IMR-90 (cell line): Measurements from ENCODE around the gene IL36A. TPM values are rescaled to one million over a fixed set of nuclear protein-coding genes. Genes with fewer than 3 reads are reported as not detected.
A peak's percentile ranks its signal among the peaks of the same experiment; 100 is the strongest.

Experiments
- ATAC-seq: fragments of 200-7000 bp; cut with Tn5 transposase; 2 replicates; pipeline ENCODE4 v1.9.1; 2020; ENCODE audit warnings: low read depth, mild to moderate bottlenecking, moderate library complexity
- BruUV-seq: library from RNA; stranded (reverse); fragments of 400-500 nt; replicated peaks from 2 replicates; lab custom pipeline; 2021; lab: Mats Ljungman, UMichigan
- CTCF ChIA-PET: fragments of 300-600 bp; formaldehyde crosslinking; extraction: SDS; loops from one replicate; lab custom pipeline; 2021; ENCODE audit warnings: antibody characterized with exemption; lab: Yijun Ruan, JAX
- POLR2A ChIA-PET: fragments of 300-600 bp; sonication (Branson Sonifier 250); formaldehyde crosslinking; loops from one replicate; lab custom pipeline; 2022; ENCODE audit warnings: antibody characterized with exemption; ENCODE audit not compliant: unreplicated experiment; lab: Charles Lee
- DNase-seq: peaks from one replicate; pipeline ENCODE4 v3.0.0; 2013
- H2AFZ ChIP-seq: replicated peaks from 2 replicates; pipeline ENCODE3; 2013; ENCODE audit warnings: low read length, mild to moderate bottlenecking; ENCODE audit not compliant: poor library complexity
- H2AK5ac ChIP-seq: 2 replicates; pipeline ENCODE4 v1.6.1; 2013; ENCODE audit warnings: low read depth, low read length, inconsistent platforms
- H2AK9ac ChIP-seq: replicated peaks from 2 replicates; pipeline ENCODE3; 2013; ENCODE audit warnings: mild to moderate bottlenecking, low read depth, low read length, moderate library complexity; ENCODE audit not compliant: poor library complexity
- H2BK120ac ChIP-seq: 2 replicates; pipeline ENCODE4 v1.6.1; 2013; ENCODE audit warnings: low read depth, low read length, inconsistent platforms
- H2BK15ac ChIP-seq: 3 replicates; pipeline ENCODE4 v1.6.1; 2013; ENCODE audit warnings: low read depth, low read length, inconsistent platforms
- H2BK20ac ChIP-seq: 2 replicates; pipeline ENCODE4 v1.6.1; 2013; ENCODE audit warnings: low read depth, mild to moderate bottlenecking, inconsistent platforms, low read length, moderate library complexity
- H2BK5ac ChIP-seq: 2 replicates; pipeline ENCODE4 v1.6.1; 2013; ENCODE audit warnings: mild to moderate bottlenecking, low read depth, low read length, inconsistent platforms; ENCODE audit not compliant: poor library complexity, severe bottlenecking
- H3K14ac ChIP-seq: replicated peaks from 2 replicates; pipeline ENCODE4 v1.6.1; 2013; ENCODE audit warnings: low read depth, low read length, inconsistent platforms
- H3K18ac ChIP-seq: 2 replicates; pipeline ENCODE4 v1.6.1; 2013; ENCODE audit warnings: low read depth, low read length, control low read depth
- H3K23ac ChIP-seq: 2 replicates; pipeline ENCODE4 v1.6.1; 2013; ENCODE audit warnings: low read depth, low read length, inconsistent platforms
- H3K27ac ChIP-seq: 2 replicates; pipeline ENCODE4 v1.5.1; 2013; ENCODE audit warnings: mild to moderate bottlenecking, control low read depth, low read length; ENCODE audit not compliant: insufficient read depth
- H3K27me3 ChIP-seq: 2 replicates; pipeline ENCODE4 v1.6.1; 2013; ENCODE audit warnings: low read length; ENCODE audit not compliant: control insufficient read depth, insufficient read depth
- H3K36me3 ChIP-seq: 2 replicates; pipeline ENCODE4 v1.6.1; 2013; ENCODE audit warnings: low read length, mixed read lengths; ENCODE audit not compliant: control insufficient read depth, insufficient read depth
- H3K4ac ChIP-seq: 2 replicates; pipeline ENCODE4 v1.6.1; 2013; ENCODE audit warnings: low read depth, low read length, inconsistent platforms
- H3K4me1 ChIP-seq: 2 replicates; pipeline ENCODE4 v1.6.1; 2013; ENCODE audit warnings: low read length, mixed read lengths; ENCODE audit not compliant: control insufficient read depth, insufficient read depth
- H3K4me2 ChIP-seq: 2 replicates; pipeline ENCODE4 v1.6.1; 2013; ENCODE audit warnings: low read depth, mild to moderate bottlenecking, control low read depth, low read length, moderate library complexity
- H3K4me3 ChIP-seq: 2 replicates; pipeline ENCODE4 v1.5.1; 2013; ENCODE audit warnings: low read depth, mild to moderate bottlenecking, control low read depth, low read length, moderate library complexity; ENCODE audit not compliant: insufficient read depth
- H3K56ac ChIP-seq: 2 replicates; pipeline ENCODE4 v1.6.1; 2013; ENCODE audit warnings: low read length, inconsistent platforms; ENCODE audit not compliant: insufficient read depth; ENCODE audit errors: extremely low read depth
- H3K79me1 ChIP-seq, 2 experiments: 2 replicates each; pipeline ENCODE4 v1.6.1; 2013; ENCODE audit warnings: low read length in 2 of 2, inconsistent platforms in 1 of 2, low read depth in 1 of 2
- H3K9ac ChIP-seq: 2 replicates; pipeline ENCODE4 v1.6.1; 2013; ENCODE audit warnings: low read depth, low read length, control low read depth
- H3K9me1 ChIP-seq: 2 replicates; pipeline ENCODE4 v1.6.1; 2013; ENCODE audit warnings: low read length, inconsistent platforms; ENCODE audit not compliant: insufficient read depth
- H3K9me3 ChIP-seq: 2 replicates; pipeline ENCODE4 v1.6.1; 2013; ENCODE audit warnings: low read length; ENCODE audit not compliant: control insufficient read depth, insufficient read depth
- H4K20me1 ChIP-seq: 2 replicates; pipeline ENCODE4 v1.6.1; 2013; ENCODE audit warnings: low read length, inconsistent platforms; ENCODE audit not compliant: insufficient read depth
- H4K5ac ChIP-seq: 2 replicates; pipeline ENCODE4 v1.6.1; 2013; ENCODE audit warnings: mild to moderate bottlenecking, low read depth, low read length, control low read depth
- H4K8ac ChIP-seq, 2 experiments: 2 replicates each; pipeline ENCODE4 v1.6.1; 2013; ENCODE audit warnings: low read depth in 2 of 2, low read length in 2 of 2, control low read depth in 1 of 2, inconsistent platforms in 1 of 2
- H4K91ac ChIP-seq: 2 replicates; pipeline ENCODE4 v1.6.1; 2013; ENCODE audit warnings: low read depth, low read length, inconsistent platforms; ENCODE audit not compliant: insufficient read depth
- CTCF ChIP-seq: conservative IDR thresholded peaks from 2 replicates; pipeline ENCODE4 v1.5.1; 2012; ENCODE audit warnings: mild to moderate bottlenecking, low read depth, low read length, improper control_type of control experiment
- ELK1 ChIP-seq: fragments of 150-350 bp; IDR thresholded peaks from 2 replicates; pipeline ENCODE4 v1.6.1; 2016; ENCODE audit warnings: low read depth, mild to moderate bottlenecking, low read length, moderate library complexity, borderline replicate concordance
- MAZ ChIP-seq: IDR thresholded peaks from 2 replicates; pipeline ENCODE4 v1.6.1; 2012; ENCODE audit warnings: low read depth, mild to moderate bottlenecking, low read length, improper control_type of control experiment, moderate library complexity, borderline replicate concordance
- MXI1 ChIP-seq: IDR thresholded peaks from 2 replicates; pipeline ENCODE4 v1.6.1; 2012; ENCODE audit warnings: low read depth, mild to moderate bottlenecking, low read length, moderate library complexity, borderline replicate concordance
- POLR2A ChIP-seq: IDR thresholded peaks from 2 replicates; pipeline ENCODE4 v1.6.1; 2012; ENCODE audit warnings: mild to moderate bottlenecking, low read depth, low read length
- RCOR1 ChIP-seq: IDR thresholded peaks from 2 replicates; pipeline ENCODE4 v1.6.1; 2012; ENCODE audit warnings: mild to moderate bottlenecking, low read length, improper control_type of control experiment; ENCODE audit not compliant: insufficient replicate concordance
- RFX5 ChIP-seq: IDR thresholded peaks from 2 replicates; pipeline ENCODE4 v1.8.0; 2012; ENCODE audit warnings: low read depth, mild to moderate bottlenecking, low read length, moderate library complexity
- SMC3 ChIP-seq: fragments of 150-350 bp; IDR thresholded peaks from 2 replicates; pipeline ENCODE4 v1.6.1; 2016; ENCODE audit warnings: low read depth, mild to moderate bottlenecking, antibody characterized with exemption, low read length, moderate library complexity
- USF2 ChIP-seq: fragments of 150-350 bp; IDR thresholded peaks from 2 replicates; pipeline ENCODE4 v1.6.1; 2017; ENCODE audit warnings: mild to moderate bottlenecking, antibody characterized with exemption, low read length, low read depth
- WGBS, 2 experiments: methylation state at CpG; one replicate each; pipeline versions ENCODE4 v1.1.5 to v1.1.7; 2013; ENCODE audit warnings: missing lambda C conversion rate in 2 of 2; ENCODE audit not compliant: insufficient read length in 1 of 2; ENCODE audit errors: extremely low coverage in 2 of 2; 5-methylcytosine and 5-hydroxymethylcytosine counted together
- dilution Hi-C: fragments of 300-500 bp; cut with HindIII; formaldehyde crosslinking; loops from one replicate; pipeline ENCODE4 v1.14.3; 2018; ENCODE audit warnings: low sequenced_read_pairs; ENCODE audit not compliant: unreplicated experiment
- in situ Hi-C: fragments of 300-500 bp; cut with MboI; formaldehyde crosslinking; loops from 3 replicates; pipeline ENCODE4 v1.14.3; 2019; ENCODE audit warnings: low sequenced_read_pairs, inconsistent platforms, mixed read lengths
- intact Hi-C: fragments of 100-400 bp; cut with micrococcal nuclease; formaldehyde crosslinking; loops from 2 replicates; pipeline ENCODE4 v1.10.0; 2022
- polyA plus RNA-seq, 3 experiments: library from polyadenylated mRNA; depleted of rRNA; stranded (reverse); fragments of >200 nt; gene quantifications; 2 replicates each; pipeline ENCODE4 v1.2.3, GENCODE V29; 2012; ENCODE audit warnings: low replicate concordance in 1 of 3
- total RNA-seq: library from RNA; depleted of rRNA; stranded (reverse); fragments of >200 nt; gene quantifications from 2 replicates; pipeline ENCODE4 v1.2.3, GENCODE V29; 2012

Gene IL36A
- total and polyA plus RNA-seq, 2 of the 4 experiments (the other 2 are of a cell fraction), result not detected

- no peak overlapping the region for H3K4me2 ChIP-seq
- dilution Hi-C loops, result no loop called here
- no peak overlapping the region for H4K8ac ChIP-seq
- H2BK5ac ChIP-seq, result no peak overlapping the region
- H3K56ac ChIP-seq, result no peak overlapping the region
- no peak overlapping the region for H3K4me3 ChIP-seq
- H3K14ac ChIP-seq, result no peak overlapping the region
- H3K4me1 ChIP-seq, result no peaks in the 10 kb centered on the region
- intact Hi-C loops, result no loop called here
- peaks cover 15% of the 10 kb centered on the region for H3K27me3 ChIP-seq
- H3K4ac ChIP-seq, result no peak overlapping the region
- H3K18ac ChIP-seq, result no peak overlapping the region
- H2BK120ac ChIP-seq, result no peak overlapping the region
- no peak overlapping the region for H4K5ac ChIP-seq
- BruUV-seq, result no TSS peak
- H3K36me3 ChIP-seq, result no peaks in the 10 kb centered on the region
- H4K91ac ChIP-seq, result no peak overlapping the region
- H3K27ac ChIP-seq, result no peak overlapping the region
- no peaks in the 10 kb centered on the region for H3K9me3 ChIP-seq
- no peak overlapping the region for H3K9ac ChIP-seq
- H4K20me1 ChIP-seq, result no peaks in the 10 kb centered on the region
- ChIA-PET POLR2A (no interaction called here), CTCF (no interaction called here)
- TF ChIP-seq RCOR1 (no peak), MXI1 (no peak), ELK1 (no peak), RFX5 (no peak), CTCF (no peak), SMC3 (no peak), POLR2A (no peak), MAZ (no peak), USF2 (no peak)
- no peak overlapping the region for H2BK15ac ChIP-seq
- ATAC-seq, result no peak
- H2AK5ac ChIP-seq, result no peak overlapping the region
- in situ Hi-C loops, result no loop called here
- 66% methylated on average over 7 of the region's 9 CpGs; no CpG with 5 or more reads in 1 of the 2 experiments for WGBS, 2 experiments
- H2AFZ ChIP-seq, result peak overlapping the region; percentile 26
- no peak overlapping the region for H3K23ac ChIP-seq
- no peaks in the 10 kb centered on the region for H3K9me1 ChIP-seq
- no peak overlapping the region for H2BK20ac ChIP-seq
- no peaks in the 10 kb centered on the region for H3K79me1 ChIP-seq
- DNase-seq, result no peak
- H2AK9ac ChIP-seq, result no peak overlapping the region
Measured at GRCh38 chr2:113036763-113037162, 31.5 kb downstream of the IL36A start.
